ENCODE measurements around the gene KRTAP21-3.
"Not testable (repeated sequence)": the region's sequence is repeated elsewhere in the genome, so short reads cannot be mapped to it uniquely, and the experiment has no call there.

Gene KRTAP21-3

GRCh38 chr21:30718239-30718909, at the start of gene KRTAP21-3:
TSS of gene KRTAP21-3 (minus strand) at chr21:30718777. CDS start at chr21:30718759, 18 bp downstream.
- peak in 1 of 2 donors; percentile 2 for DNase-seq

- DNase-seq, result no peak
Observed at GRCh38 chr21:30760776-30761175, 42.2 kb upstream of the KRTAP21-3 start.

- no peak for DNase-seq
Observed at GRCh38 chr21:30758306-30758705, 39.7 kb upstream of the KRTAP21-3 start.

GRCh38 chr21:30755328-30755727, 36.8 kb upstream of the KRTAP21-3 start, which contains the start of gene KRTAP21-1:
TSS of gene KRTAP21-1 (minus strand) at chr21:30755428. CDS start at chr21:30755378, 50 bp downstream.
- not testable (repeated sequence) for DNase-seq

- no peak for DNase-seq
Observed at GRCh38 chr21:30747159-30747558, 28.6 kb upstream of the KRTAP21-3 start, which contains the start of gene KRTAP21-2. TSS of gene KRTAP21-2 (minus strand) at chr21:30747259. CDS start at chr21:30747202, 57 bp downstream.

GRCh38 chr21:30740462-30740861, 21.9 kb upstream of the KRTAP21-3 start:
- DNase-seq, result no peak

- DNase-seq, result no peak
Observed at GRCh38 chr21:30733026-30733425, 14.4 kb upstream of the KRTAP21-3 start.

- DNase-seq, result no peak
Observed at GRCh38 chr21:30726726-30727125, 8.1 kb upstream of the KRTAP21-3 start.

GRCh38 chr21:30719401-30719800, 824 bp upstream of the KRTAP21-3 start:
- no peak for DNase-seq

GRCh38 chr21:30717105-30717504, 1.5 kb downstream of the KRTAP21-3 start:
- no peak for DNase-seq

GRCh38 chr21:30714946-30715345, 3.6 kb downstream of the KRTAP21-3 start:
- no peak for DNase-seq

- no peak for DNase-seq
Observed at GRCh38 chr21:30714456-30714855, 4.1 kb downstream of the KRTAP21-3 start.

GRCh38 chr21:30713766-30714165, 4.8 kb downstream of the KRTAP21-3 start:
- DNase-seq, result no peak

- DNase-seq, result no peak
Observed at GRCh38 chr21:30710499-30710898, 8.1 kb downstream of the KRTAP21-3 start.

GRCh38 chr21:30707409-30707808, 11.2 kb downstream of the KRTAP21-3 start:
- DNase-seq, result no peak

GRCh38 chr21:30695956-30696355, 22.6 kb downstream of the KRTAP21-3 start:
- no peak for DNase-seq

GRCh38 chr21:30689822-30690221, 28.8 kb downstream of the KRTAP21-3 start:
- DNase-seq, result no peak

- DNase-seq, result no peak
Observed at GRCh38 chr21:30684506-30684905, 34.1 kb downstream of the KRTAP21-3 start.

- DNase-seq, result no peak
Observed at GRCh38 chr21:30680586-30680985, 38.0 kb downstream of the KRTAP21-3 start.

GRCh38 chr21:30676737-30677136, 41.8 kb downstream of the KRTAP21-3 start:
- no peak for DNase-seq

- DNase-seq, result no peak
Observed at GRCh38 chr21:30674312-30674711, 44.3 kb downstream of the KRTAP21-3 start.

GRCh38 chr21:30672985-30673650, 45.5 kb downstream of the KRTAP21-3 start:
- DNase-seq, result no peak

- DNase-seq, result no peak
Observed at GRCh38 chr21:30668776-30669175, 49.8 kb downstream of the KRTAP21-3 start.
